ENCODE data around the gene PAPPA. TPM values are rescaled to one million over a fixed set of nuclear protein-coding genes. Genes with fewer than 3 reads are reported as not detected.

The PAPPA gene
- total RNA-seq, 1 experiment from 2014 or later = 0.22 TPM

DNA sequence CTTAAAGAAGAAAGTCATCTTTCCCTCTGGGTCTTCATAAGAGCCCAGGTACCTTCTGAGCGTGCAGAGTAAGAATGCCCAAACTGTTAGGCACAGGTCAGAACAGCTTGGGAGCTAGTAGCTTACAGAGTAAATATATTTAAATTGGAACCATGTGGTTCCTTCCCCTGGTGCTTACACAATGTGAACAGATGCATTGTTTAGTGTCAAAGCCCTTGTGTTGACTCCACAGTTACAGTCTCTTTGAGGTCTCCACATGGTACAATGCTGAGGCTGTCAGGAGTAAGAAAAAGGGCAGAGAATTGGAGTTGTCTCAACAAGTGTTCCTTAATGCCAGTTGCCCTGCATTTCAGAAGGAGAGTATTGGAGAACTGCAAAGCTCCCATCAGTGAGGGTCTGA lies 188.5 kb downstream of the PAPPA start (continued):
- TF ChIP-seq, protein P1, sequence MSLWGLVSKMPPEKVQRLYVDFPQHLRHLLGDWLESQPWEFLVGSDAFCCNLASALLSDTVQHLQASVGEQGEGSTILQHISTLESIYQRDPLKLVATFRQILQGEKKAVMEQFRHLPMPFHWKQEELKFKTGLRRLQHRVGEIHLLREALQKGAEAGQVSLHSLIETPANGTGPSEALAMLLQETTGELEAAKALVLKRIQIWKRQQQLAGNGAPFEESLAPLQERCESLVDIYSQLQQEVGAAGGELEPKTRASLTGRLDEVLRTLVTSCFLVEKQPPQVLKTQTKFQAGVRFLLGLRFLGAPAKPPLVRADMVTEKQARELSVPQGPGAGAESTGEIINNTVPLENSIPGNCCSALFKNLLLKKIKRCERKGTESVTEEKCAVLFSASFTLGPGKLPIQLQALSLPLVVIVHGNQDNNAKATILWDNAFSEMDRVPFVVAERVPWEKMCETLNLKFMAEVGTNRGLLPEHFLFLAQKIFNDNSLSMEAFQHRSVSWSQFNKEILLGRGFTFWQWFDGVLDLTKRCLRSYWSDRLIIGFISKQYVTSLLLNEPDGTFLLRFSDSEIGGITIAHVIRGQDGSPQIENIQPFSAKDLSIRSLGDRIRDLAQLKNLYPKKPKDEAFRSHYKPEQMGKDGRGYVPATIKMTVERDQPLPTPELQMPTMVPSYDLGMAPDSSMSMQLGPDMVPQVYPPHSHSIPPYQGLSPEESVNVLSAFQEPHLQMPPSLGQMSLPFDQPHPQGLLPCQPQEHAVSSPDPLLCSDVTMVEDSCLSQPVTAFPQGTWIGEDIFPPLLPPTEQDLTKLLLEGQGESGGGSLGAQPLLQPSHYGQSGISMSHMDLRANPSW (CRISPR knock-in tag; conservative IDR thresholded peaks at IDR 0.05; ENCODE audit: low read depth) = no peak
- TF ChIP-seq ZBTB21 (CRISPR knock-in tag; IDR thresholded peaks at IDR 0.05; ENCODE audit: borderline replicate concordance) = no peak
- no peak for TF ChIP-seq NFE2L1 (CRISPR knock-in tag; IDR thresholded peaks at IDR 0.05)
- TF ChIP-seq ZNF263 (CRISPR knock-in tag; IDR thresholded peaks at IDR 0.05; ENCODE audit: low read depth) = no peak
- TF ChIP-seq NFYB (CRISPR knock-in tag; conservative IDR thresholded peaks at IDR 0.05; ENCODE audit: low read depth) = no peak
- TF ChIP-seq, protein P2, sequence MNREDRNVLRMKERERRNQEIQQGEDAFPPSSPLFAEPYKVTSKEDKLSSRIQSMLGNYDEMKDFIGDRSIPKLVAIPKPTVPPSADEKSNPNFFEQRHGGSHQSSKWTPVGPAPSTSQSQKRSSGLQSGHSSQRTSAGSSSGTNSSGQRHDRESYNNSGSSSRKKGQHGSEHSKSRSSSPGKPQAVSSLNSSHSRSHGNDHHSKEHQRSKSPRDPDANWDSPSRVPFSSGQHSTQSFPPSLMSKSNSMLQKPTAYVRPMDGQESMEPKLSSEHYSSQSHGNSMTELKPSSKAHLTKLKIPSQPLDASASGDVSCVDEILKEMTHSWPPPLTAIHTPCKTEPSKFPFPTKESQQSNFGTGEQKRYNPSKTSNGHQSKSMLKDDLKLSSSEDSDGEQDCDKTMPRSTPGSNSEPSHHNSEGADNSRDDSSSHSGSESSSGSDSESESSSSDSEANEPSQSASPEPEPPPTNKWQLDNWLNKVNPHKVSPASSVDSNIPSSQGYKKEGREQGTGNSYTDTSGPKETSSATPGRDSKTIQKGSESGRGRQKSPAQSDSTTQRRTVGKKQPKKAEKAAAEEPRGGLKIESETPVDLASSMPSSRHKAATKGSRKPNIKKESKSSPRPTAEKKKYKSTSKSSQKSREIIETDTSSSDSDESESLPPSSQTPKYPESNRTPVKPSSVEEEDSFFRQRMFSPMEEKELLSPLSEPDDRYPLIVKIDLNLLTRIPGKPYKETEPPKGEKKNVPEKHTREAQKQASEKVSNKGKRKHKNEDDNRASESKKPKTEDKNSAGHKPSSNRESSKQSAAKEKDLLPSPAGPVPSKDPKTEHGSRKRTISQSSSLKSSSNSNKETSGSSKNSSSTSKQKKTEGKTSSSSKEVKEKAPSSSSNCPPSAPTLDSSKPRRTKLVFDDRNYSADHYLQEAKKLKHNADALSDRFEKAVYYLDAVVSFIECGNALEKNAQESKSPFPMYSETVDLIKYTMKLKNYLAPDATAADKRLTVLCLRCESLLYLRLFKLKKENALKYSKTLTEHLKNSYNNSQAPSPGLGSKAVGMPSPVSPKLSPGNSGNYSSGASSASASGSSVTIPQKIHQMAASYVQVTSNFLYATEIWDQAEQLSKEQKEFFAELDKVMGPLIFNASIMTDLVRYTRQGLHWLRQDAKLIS (CRISPR knock-in tag; IDR thresholded peaks at IDR 0.05; ENCODE audit: borderline replicate concordance) = no peak
- TF ChIP-seq, protein P3, sequence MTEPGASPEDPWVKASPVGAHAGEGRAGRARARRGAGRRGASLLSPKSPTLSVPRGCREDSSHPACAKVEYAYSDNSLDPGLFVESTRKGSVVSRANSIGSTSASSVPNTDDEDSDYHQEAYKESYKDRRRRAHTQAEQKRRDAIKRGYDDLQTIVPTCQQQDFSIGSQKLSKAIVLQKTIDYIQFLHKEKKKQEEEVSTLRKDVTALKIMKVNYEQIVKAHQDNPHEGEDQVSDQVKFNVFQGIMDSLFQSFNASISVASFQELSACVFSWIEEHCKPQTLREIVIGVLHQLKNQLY (CRISPR knock-in tag; IDR thresholded peaks at IDR 0.05) = no peak
- TF ChIP-seq, protein P4, sequence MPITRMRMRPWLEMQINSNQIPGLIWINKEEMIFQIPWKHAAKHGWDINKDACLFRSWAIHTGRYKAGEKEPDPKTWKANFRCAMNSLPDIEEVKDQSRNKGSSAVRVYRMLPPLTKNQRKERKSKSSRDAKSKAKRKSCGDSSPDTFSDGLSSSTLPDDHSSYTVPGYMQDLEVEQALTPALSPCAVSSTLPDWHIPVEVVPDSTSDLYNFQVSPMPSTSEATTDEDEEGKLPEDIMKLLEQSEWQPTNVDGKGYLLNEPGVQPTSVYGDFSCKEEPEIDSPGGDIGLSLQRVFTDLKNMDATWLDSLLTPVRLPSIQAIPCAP (CRISPR knock-in tag; IDR thresholded peaks at IDR 0.05) = no peak
- no peak for TF ChIP-seq FOXK1 (CRISPR knock-in tag; IDR thresholded peaks at IDR 0.05)
- no peak for TF ChIP-seq NR3C1 (CRISPR knock-in tag; conservative IDR thresholded peaks at IDR 0.05; ENCODE audit: low read depth)
- no peak for TF ChIP-seq ZNF232 (CRISPR knock-in tag; IDR thresholded peaks at IDR 0.05)
- TF ChIP-seq CREM (CRISPR knock-in tag; IDR thresholded peaks at IDR 0.05) = no peak

DNA sequence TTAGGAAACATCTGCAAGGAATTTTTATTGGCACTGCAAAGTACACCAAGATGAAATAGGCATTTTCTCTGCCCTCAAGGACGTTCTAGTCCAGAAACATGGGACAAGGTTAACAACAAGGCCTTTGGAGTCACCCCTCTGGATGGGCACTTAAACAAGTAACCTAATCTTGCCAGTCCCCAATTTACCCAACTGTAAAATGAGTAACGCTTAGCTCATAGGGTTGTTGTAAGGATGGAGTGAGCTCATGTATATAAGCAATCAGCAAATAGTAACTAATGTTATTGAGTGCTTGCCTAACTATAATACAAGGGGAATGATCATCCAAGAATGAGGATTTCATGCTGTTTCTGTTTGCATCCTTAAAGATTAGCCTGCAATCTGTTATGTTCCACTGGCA lies 189.3 kb downstream of the PAPPA start:
- no peak for ATAC-seq
- peaks cover 85% of the 10 kb centered on the region for H3K27me3 Mint-ChIP-seq (ENCODE audit: low read depth)
- TF ChIP-seq ZNF423 (CRISPR knock-in tag; IDR thresholded peaks at IDR 0.05) (no peak), ZNF263 (CRISPR knock-in tag; IDR thresholded peaks at IDR 0.05; ENCODE audit: low read depth) (no peak), ZNF671 (CRISPR knock-in tag; IDR thresholded peaks at IDR 0.05) (no peak), CREM (CRISPR knock-in tag; IDR thresholded peaks at IDR 0.05) (no peak), TEAD1 (CRISPR knock-in tag; IDR thresholded peaks at IDR 0.05) (no peak), NR2C2 (CRISPR knock-in tag; IDR thresholded peaks at IDR 0.05) (no peak), TEAD4 (CRISPR knock-in tag; IDR thresholded peaks at IDR 0.05) (no peak)
- TF ChIP-seq, protein P5, sequence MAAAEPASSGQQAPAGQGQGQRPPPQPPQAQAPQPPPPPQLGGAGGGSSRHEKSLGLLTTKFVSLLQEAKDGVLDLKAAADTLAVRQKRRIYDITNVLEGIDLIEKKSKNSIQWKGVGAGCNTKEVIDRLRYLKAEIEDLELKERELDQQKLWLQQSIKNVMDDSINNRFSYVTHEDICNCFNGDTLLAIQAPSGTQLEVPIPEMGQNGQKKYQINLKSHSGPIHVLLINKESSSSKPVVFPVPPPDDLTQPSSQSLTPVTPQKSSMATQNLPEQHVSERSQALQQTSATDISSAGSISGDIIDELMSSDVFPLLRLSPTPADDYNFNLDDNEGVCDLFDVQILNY (CRISPR knock-in tag; IDR thresholded peaks at IDR 0.05) = no peak
- TF ChIP-seq, protein P6, sequence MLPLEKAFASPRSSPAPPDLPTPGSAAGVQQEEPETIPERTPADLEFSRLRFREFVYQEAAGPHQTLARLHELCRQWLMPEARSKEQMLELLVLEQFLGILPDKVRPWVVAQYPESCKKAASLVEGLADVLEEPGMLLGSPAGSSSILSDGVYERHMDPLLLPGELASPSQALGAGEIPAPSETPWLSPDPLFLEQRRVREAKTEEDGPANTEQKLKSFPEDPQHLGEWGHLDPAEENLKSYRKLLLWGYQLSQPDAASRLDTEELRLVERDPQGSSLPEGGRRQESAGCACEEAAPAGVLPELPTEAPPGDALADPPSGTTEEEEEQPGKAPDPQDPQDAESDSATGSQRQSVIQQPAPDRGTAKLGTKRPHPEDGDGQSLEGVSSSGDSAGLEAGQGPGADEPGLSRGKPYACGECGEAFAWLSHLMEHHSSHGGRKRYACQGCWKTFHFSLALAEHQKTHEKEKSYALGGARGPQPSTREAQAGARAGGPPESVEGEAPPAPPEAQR (CRISPR knock-in tag; IDR thresholded peaks at IDR 0.05) = no peak
- TF ChIP-seq, protein P7, sequence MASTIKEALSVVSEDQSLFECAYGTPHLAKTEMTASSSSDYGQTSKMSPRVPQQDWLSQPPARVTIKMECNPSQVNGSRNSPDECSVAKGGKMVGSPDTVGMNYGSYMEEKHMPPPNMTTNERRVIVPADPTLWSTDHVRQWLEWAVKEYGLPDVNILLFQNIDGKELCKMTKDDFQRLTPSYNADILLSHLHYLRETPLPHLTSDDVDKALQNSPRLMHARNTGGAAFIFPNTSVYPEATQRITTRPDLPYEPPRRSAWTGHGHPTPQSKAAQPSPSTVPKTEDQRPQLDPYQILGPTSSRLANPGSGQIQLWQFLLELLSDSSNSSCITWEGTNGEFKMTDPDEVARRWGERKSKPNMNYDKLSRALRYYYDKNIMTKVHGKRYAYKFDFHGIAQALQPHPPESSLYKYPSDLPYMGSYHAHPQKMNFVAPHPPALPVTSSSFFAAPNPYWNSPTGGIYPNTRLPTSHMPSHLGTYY (CRISPR knock-in tag; IDR thresholded peaks at IDR 0.05) = no peak
- TF ChIP-seq, protein P8, sequence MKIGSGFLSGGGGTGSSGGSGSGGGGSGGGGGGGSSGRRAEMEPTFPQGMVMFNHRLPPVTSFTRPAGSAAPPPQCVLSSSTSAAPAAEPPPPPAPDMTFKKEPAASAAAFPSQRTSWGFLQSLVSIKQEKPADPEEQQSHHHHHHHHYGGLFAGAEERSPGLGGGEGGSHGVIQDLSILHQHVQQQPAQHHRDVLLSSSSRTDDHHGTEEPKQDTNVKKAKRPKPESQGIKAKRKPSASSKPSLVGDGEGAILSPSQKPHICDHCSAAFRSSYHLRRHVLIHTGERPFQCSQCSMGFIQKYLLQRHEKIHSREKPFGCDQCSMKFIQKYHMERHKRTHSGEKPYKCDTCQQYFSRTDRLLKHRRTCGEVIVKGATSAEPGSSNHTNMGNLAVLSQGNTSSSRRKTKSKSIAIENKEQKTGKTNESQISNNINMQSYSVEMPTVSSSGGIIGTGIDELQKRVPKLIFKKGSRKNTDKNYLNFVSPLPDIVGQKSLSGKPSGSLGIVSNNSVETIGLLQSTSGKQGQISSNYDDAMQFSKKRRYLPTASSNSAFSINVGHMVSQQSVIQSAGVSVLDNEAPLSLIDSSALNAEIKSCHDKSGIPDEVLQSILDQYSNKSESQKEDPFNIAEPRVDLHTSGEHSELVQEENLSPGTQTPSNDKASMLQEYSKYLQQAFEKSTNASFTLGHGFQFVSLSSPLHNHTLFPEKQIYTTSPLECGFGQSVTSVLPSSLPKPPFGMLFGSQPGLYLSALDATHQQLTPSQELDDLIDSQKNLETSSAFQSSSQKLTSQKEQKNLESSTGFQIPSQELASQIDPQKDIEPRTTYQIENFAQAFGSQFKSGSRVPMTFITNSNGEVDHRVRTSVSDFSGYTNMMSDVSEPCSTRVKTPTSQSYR (CRISPR knock-in tag; IDR thresholded peaks at IDR 0.05) = no peak
- TF ChIP-seq, protein P9, sequence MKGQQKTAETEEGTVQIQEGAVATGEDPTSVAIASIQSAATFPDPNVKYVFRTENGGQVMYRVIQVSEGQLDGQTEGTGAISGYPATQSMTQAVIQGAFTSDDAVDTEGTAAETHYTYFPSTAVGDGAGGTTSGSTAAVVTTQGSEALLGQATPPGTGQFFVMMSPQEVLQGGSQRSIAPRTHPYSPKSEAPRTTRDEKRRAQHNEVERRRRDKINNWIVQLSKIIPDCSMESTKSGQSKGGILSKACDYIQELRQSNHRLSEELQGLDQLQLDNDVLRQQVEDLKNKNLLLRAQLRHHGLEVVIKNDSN (CRISPR knock-in tag; IDR thresholded peaks at IDR 0.05) = no peak

More for the DNA sequence above, 189.3 kb downstream of the PAPPA start:
- CTCF ChIA-PET = no interaction called here
- Mint-ChIP-seq H3K4me3 (no peak overlapping the region), H3K36me3 (no peaks in the 10 kb centered on the region), H3K27ac (no peak overlapping the region), H3K9me3 (no peaks in the 10 kb centered on the region), H3K4me1 (peaks cover 41% of the 10 kb centered on the region)
- DNase-seq (ENCODE audit: low spot score) = no peak
- POLR2A ChIA-PET = no interaction called here

Data from WTC11 (cell line).